ENCODE measurements around the gene TRIM22. TPM values are rescaled to one million over a fixed set of nuclear protein-coding genes. Genes with fewer than 3 reads are reported as not detected.
"Not testable (repeated sequence)": the region's sequence is repeated elsewhere in the genome, so short reads cannot be mapped to it uniquely, and the experiment has no call there.

The TRIM22 gene
- total and polyA plus RNA-seq, 2 donors (not counting 1 experiment from before 2014, with no cell fraction given): 108 to 112 TPM

DNA sequence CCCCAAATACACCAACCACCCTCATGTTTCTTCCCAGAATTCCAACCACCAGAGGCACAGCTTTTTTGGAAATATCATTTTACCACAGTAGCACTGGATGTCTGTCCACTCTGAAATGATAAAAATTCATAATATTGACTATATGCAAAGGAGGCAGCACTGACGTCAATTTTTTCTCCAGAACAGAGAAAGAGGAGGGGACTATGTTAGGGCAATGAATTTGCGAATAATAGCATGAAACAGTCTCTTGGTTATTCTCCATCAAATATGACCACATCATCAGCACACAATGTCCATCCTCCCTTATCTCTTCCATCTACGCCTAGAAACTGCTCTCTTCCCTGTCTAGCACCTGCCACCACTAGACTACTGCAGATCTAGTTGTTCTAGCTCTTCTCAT is 43.5 kb upstream of the TRIM22 start:
- no peaks in the 10 kb centered on the region for H4K20me1 ChIP-seq (ENCODE audit: control insufficient read depth, extremely low read depth, insufficient read depth, low read length)
- H3K9ac ChIP-seq (ENCODE audit: insufficient read depth, low read length): no peak overlapping the region
- no peak for DNase-seq (ENCODE audit: low read depth in 2 of 2)
- H3K36me3 ChIP-seq (ENCODE audit: control insufficient read depth, insufficient read depth, low read length): peaks cover 2% of the 10 kb centered on the region
- no peak overlapping the region for H2AFZ ChIP-seq (ENCODE audit: low read length)
- no peaks in the 10 kb centered on the region for H3K4me1 ChIP-seq (ENCODE audit: control insufficient read depth, extremely low read depth, insufficient read depth, low read length)
- no peak overlapping the region for H3K4me2 ChIP-seq (ENCODE audit: extremely low read depth, insufficient read depth, low read length)
- no peak overlapping the region for H3K27ac ChIP-seq (ENCODE audit: insufficient read depth, low read length)
- H3K4me3 ChIP-seq (replicated peaks in 1 of 4; ENCODE audit: control extremely low read depth in 1 of 4, insufficient read depth in 1 of 4, low read depth in 3 of 4, low read length in 4 of 4): no peak overlapping the region
- H3K79me2 ChIP-seq (ENCODE audit: control insufficient read depth, insufficient read depth, low read length): no peaks in the 10 kb centered on the region
- TF ChIP-seq EZH2 (IDR thresholded peaks at IDR 0.05; ENCODE audit: low read length, missing control alignments): no peak
- TF ChIP-seq, protein P1, sequence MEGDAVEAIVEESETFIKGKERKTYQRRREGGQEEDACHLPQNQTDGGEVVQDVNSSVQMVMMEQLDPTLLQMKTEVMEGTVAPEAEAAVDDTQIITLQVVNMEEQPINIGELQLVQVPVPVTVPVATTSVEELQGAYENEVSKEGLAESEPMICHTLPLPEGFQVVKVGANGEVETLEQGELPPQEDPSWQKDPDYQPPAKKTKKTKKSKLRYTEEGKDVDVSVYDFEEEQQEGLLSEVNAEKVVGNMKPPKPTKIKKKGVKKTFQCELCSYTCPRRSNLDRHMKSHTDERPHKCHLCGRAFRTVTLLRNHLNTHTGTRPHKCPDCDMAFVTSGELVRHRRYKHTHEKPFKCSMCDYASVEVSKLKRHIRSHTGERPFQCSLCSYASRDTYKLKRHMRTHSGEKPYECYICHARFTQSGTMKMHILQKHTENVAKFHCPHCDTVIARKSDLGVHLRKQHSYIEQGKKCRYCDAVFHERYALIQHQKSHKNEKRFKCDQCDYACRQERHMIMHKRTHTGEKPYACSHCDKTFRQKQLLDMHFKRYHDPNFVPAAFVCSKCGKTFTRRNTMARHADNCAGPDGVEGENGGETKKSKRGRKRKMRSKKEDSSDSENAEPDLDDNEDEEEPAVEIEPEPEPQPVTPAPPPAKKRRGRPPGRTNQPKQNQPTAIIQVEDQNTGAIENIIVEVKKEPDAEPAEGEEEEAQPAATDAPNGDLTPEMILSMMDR (conservative IDR thresholded peaks at IDR 0.05 in 1 of 2, IDR thresholded peaks at IDR 0.05 in 1 of 2; ENCODE audit: low read depth in 1 of 2, low read length in 2 of 2): no peak
- no peaks in the 10 kb centered on the region for H3K9me3 ChIP-seq (ENCODE audit: control insufficient read depth, insufficient read depth, low read depth, low read length)
- H3K27me3 ChIP-seq (ENCODE audit: control insufficient read depth, insufficient read depth, low read length): no peaks in the 10 kb centered on the region

DNA sequence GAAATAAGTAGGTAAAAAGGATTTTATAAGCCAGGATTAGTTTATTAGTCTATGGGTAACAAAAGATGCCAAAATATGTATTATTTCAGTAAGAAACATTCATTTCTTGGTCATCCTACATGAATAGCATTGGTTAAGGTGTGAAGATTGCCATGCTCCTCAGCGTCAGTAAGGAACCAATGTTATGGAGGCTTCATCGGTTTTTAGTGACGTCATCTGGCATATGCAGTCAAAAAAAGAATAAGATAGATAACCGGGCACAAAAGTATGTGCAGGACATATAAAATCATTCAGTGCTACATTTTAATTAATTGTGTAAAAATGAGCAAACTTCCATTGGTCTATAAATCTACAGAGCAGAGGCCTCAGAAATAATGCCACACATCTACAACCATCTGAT is 34.1 kb upstream of the TRIM22 start:
- Histone ChIP-seq H3K4me1 (ENCODE audit: control insufficient read depth, extremely low read depth, insufficient read depth, low read length) (no peaks in the 10 kb centered on the region), H3K27ac (ENCODE audit: insufficient read depth, low read length) (no peak overlapping the region), H3K4me2 (ENCODE audit: extremely low read depth, insufficient read depth, low read length) (no peak overlapping the region), H3K36me3 (ENCODE audit: control insufficient read depth, insufficient read depth, low read length) (no peaks in the 10 kb centered on the region), H3K9ac (ENCODE audit: insufficient read depth, low read length) (no peak overlapping the region), H3K27me3 (ENCODE audit: control insufficient read depth, insufficient read depth, low read length) (no peaks in the 10 kb centered on the region), H3K79me2 (ENCODE audit: control insufficient read depth, insufficient read depth, low read length) (no peaks in the 10 kb centered on the region), H3K9me3 (ENCODE audit: control insufficient read depth, insufficient read depth, low read depth, low read length) (no peaks in the 10 kb centered on the region), H2AFZ (ENCODE audit: low read length) (no peak overlapping the region), H4K20me1 (ENCODE audit: control insufficient read depth, extremely low read depth, insufficient read depth, low read length) (no peaks in the 10 kb centered on the region), H3K4me3 (replicated peaks in 1 of 4; ENCODE audit: control extremely low read depth in 1 of 4, insufficient read depth in 1 of 4, low read depth in 3 of 4, low read length in 4 of 4) (no peak overlapping the region)
- no peak for DNase-seq (ENCODE audit: low read depth in 2 of 2)
- TF ChIP-seq EZH2 (IDR thresholded peaks at IDR 0.05; ENCODE audit: low read length, missing control alignments): no peak
- TF ChIP-seq, protein P1 (conservative IDR thresholded peaks at IDR 0.05 in 1 of 2, IDR thresholded peaks at IDR 0.05 in 1 of 2; ENCODE audit: low read depth in 1 of 2, low read length in 2 of 2): no peak

DNA sequence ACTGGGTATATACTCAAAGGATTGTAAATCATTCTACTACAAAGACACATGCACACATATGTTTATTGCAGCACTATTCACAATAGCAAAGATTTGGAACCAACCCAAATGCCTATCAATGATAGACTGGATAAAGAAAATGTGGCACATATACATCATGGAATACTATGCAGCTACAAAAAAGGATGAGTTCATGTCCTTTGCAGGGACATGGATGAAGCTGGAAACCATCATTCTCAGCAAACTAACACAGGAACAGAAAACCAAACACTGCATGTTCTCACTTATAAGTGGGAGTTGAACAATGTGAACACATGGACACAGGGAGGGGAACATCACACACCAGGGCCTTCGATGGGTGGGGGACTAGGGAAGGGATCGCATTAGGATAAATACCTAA is 32.6 kb upstream of the TRIM22 start:
- H3K9ac ChIP-seq (ENCODE audit: insufficient read depth, low read length); H3K4me3 ChIP-seq (replicated peaks in 1 of 4; ENCODE audit: control extremely low read depth in 1 of 4, insufficient read depth in 1 of 4, low read depth in 3 of 4, low read length in 4 of 4); H3K27me3 ChIP-seq (ENCODE audit: control insufficient read depth, insufficient read depth, low read length); H3K9me3 ChIP-seq (ENCODE audit: control insufficient read depth, insufficient read depth, low read depth, low read length); H3K79me2 ChIP-seq (ENCODE audit: control insufficient read depth, insufficient read depth, low read length); H3K4me2 ChIP-seq (ENCODE audit: extremely low read depth, insufficient read depth, low read length); DNase-seq (ENCODE audit: low read depth in 2 of 2); H3K4me1 ChIP-seq (ENCODE audit: control insufficient read depth, extremely low read depth, insufficient read depth, low read length); H4K20me1 ChIP-seq (ENCODE audit: control insufficient read depth, extremely low read depth, insufficient read depth, low read length); H3K36me3 ChIP-seq (ENCODE audit: control insufficient read depth, insufficient read depth, low read length); H3K27ac ChIP-seq (ENCODE audit: insufficient read depth, low read length); H2AFZ ChIP-seq (ENCODE audit: low read length): not testable (repeated sequence)
